Activated CD4-positive, alpha-beta T cell treated with anti-CD3 and anti-CD28 coated beads for 48 hours (primary cell): ENCODE data around the gene ZNF823.

Experiments
- DNase-seq: peaks from one replicate; pipeline ENCODE4 v3.0.0-alpha.2; 2020

ZNF823 gene

GRCh38 chr19:11736696-11737095 is 2.0 kb downstream of the ZNF823 start:
- DNase-seq: peak; percentile 19

GRCh38 chr19:11735375-11735774 is 3.4 kb downstream of the ZNF823 start:
- no peak for DNase-seq

GRCh38 chr19:11729586-11729985 is 9.2 kb downstream of the ZNF823 start:
- no peak for DNase-seq

- no peak for DNase-seq
These were observed 16.3 kb downstream of the ZNF823 start for GRCh38 chr19:11722414-11722813.

GRCh38 chr19:11721681-11722080 is 17.1 kb downstream of the ZNF823 start:
- DNase-seq: no peak

GRCh38 chr19:11710313-11710712 is 28.4 kb downstream of the ZNF823 start:
- no peak for DNase-seq

- DNase-seq: no peak
These were observed 30.3 kb downstream of the ZNF823 start for GRCh38 chr19:11708457-11708856.

GRCh38 chr19:11705474-11705873 is 33.3 kb downstream of the ZNF823 start:
- no peak for DNase-seq

GRCh38 chr19:11704626-11705025 is 34.1 kb downstream of the ZNF823 start:
- no peak for DNase-seq

- DNase-seq: peak; percentile 13
These were observed 38.6 kb downstream of the ZNF823 start for GRCh38 chr19:11699931-11700794.

GRCh38 chr19:11698231-11698630 is 40.5 kb downstream of the ZNF823 start:
- DNase-seq: no peak

GRCh38 chr19:11697284-11697855 is 41.4 kb downstream of the ZNF823 start:
- DNase-seq: no peak

- DNase-seq: peak; percentile 97
These were observed 44.0 kb downstream of the ZNF823 start for GRCh38 chr19:11694533-11695439.

- peak; percentile 8 for DNase-seq
These were observed 44.9 kb downstream of the ZNF823 start for GRCh38 chr19:11693505-11694499.

- DNase-seq: peak; percentile 12
These were observed 46.5 kb downstream of the ZNF823 start for GRCh38 chr19:11692127-11692790.

GRCh38 chr19:11685676-11686650 is 52.8 kb downstream of the ZNF823 start:
- DNase-seq: no peak

GRCh38 chr19:11684987-11685675 is 53.6 kb downstream of the ZNF823 start:
- no peak for DNase-seq

- no peak for DNase-seq
These were observed 58.0 kb downstream of the ZNF823 start for GRCh38 chr19:11680689-11681302.

- no peak for DNase-seq
These were observed 60.2 kb downstream of the ZNF823 start for GRCh38 chr19:11678504-11678903.
